Cardiac muscle cell (in vitro differentiated cells and primary cell): ENCODE data around the gene THAP11. TPM values are rescaled to one million over a fixed set of nuclear protein-coding genes. Genes with fewer than 3 reads are reported as not detected.

Experiments used
- DNase-seq, 2 donors: peaks; one replicate each; pipeline versions ENCODE4 v3.0.0 to v3.0.0-alpha.2; 2010 to 2017; ENCODE audit warnings: low read depth in 1 of 2, low spot score in 1 of 2
- H3K27ac ChIP-seq: fragments of 200-600 bp; sonication (generic); 2 replicates; pipeline ENCODE4 v1.5.1; 2016
- H3K27me3 ChIP-seq: fragments of 200-600 bp; sonication (generic); 2 replicates; pipeline ENCODE4 v1.6.0; 2016; ENCODE audit warnings: control low read depth
- H3K36me3 ChIP-seq: fragments of 200-600 bp; sonication (generic); 2 replicates; pipeline ENCODE4 v1.5.1; 2016; ENCODE audit warnings: control low read depth
- H3K4me1 ChIP-seq: fragments of 200-600 bp; sonication (generic); 2 replicates; pipeline ENCODE4 v1.8.1; 2017; ENCODE audit warnings: low read depth, mild to moderate bottlenecking, mixed run types
- H3K4me3 ChIP-seq: fragments of 200-600 bp; sonication (generic); 2 replicates; pipeline ENCODE4 v1.5.1; 2016; ENCODE audit warnings: mild to moderate bottlenecking
- H3K9me3 ChIP-seq: fragments of 200-600 bp; sonication (generic); 2 replicates; pipeline ENCODE4 v1.5.1; 2017; ENCODE audit warnings: low read depth, mild to moderate bottlenecking, control low read depth
- CTCF ChIP-seq: IDR thresholded peaks from 2 replicates; pipeline ENCODE4 v1.5.1; 2012; ENCODE audit warnings: low read depth, mild to moderate bottlenecking, low read length
- polyA plus RNA-seq: library from polyadenylated mRNA; unstranded; fragments of >200 nt; fragmentation: Nextera tagmentation; extraction: Ambion mirVana; gene quantifications from 2 replicates; pipeline ENCODE4 v1.2.1, GENCODE V29; 2016
- total RNA-seq: library from RNA; depleted of rRNA; stranded (reverse); fragments of >200 nt; gene quantifications from 2 replicates; pipeline ENCODE4 v1.2.3, GENCODE V29; 2016

Gene THAP11
- total and polyA plus RNA-seq, 2 experiments from 2014 or later: 61.3 to 80.7 TPM

- peak; percentile 48 for TF ChIP-seq CTCF
- H3K27me3 ChIP-seq: no peaks in the 10 kb centered on the region
- DNase-seq: peak; percentile 31 to 57
- H3K4me3 ChIP-seq: no peak overlapping the region
- no peaks in the 10 kb centered on the region for H3K9me3 ChIP-seq
- peaks cover 8% of the 10 kb centered on the region for H3K4me1 ChIP-seq
- H3K27ac ChIP-seq: no peak overlapping the region
- H3K36me3 ChIP-seq: peaks cover 22% of the 10 kb centered on the region
These were observed 23.2 kb downstream of the THAP11 start for GRCh38 chr16:67865318-67865717.

GRCh38 chr16:67868290-67868689 lies 26.2 kb downstream of the THAP11 start:
- peaks cover 31% of the 10 kb centered on the region for H3K36me3 ChIP-seq
- H3K4me3 ChIP-seq: no peak overlapping the region
- no peak overlapping the region for H3K27ac ChIP-seq
- no peaks in the 10 kb centered on the region for H3K4me1 ChIP-seq
- TF ChIP-seq CTCF: no peak
- DNase-seq: no peak
- H3K9me3 ChIP-seq: no peaks in the 10 kb centered on the region
- H3K27me3 ChIP-seq: no peaks in the 10 kb centered on the region

- Histone ChIP-seq H3K4me1 (peaks cover 4% of the 10 kb centered on the region), H3K27ac (no peak overlapping the region), H3K9me3 (no peaks in the 10 kb centered on the region), H3K4me3 (no peak overlapping the region), H3K27me3 (no peaks in the 10 kb centered on the region), H3K36me3 (peaks cover 31% of the 10 kb centered on the region)
- no peak for DNase-seq
- TF ChIP-seq CTCF: no peak
These were observed 27.5 kb downstream of the THAP11 start for GRCh38 chr16:67869653-67870052.

GRCh38 chr16:67871256-67871655 lies 29.1 kb downstream of the THAP11 start:
- no peak for DNase-seq
- Histone ChIP-seq H3K4me1 (peaks cover 4% of the 10 kb centered on the region), H3K9me3 (no peaks in the 10 kb centered on the region), H3K36me3 (peaks cover 31% of the 10 kb centered on the region), H3K4me3 (no peak overlapping the region), H3K27me3 (no peaks in the 10 kb centered on the region), H3K27ac (no peak overlapping the region)
- TF ChIP-seq CTCF: no peak

- Histone ChIP-seq H3K9me3 (no peaks in the 10 kb centered on the region), H3K36me3 (peaks cover 33% of the 10 kb centered on the region), H3K27ac (no peak overlapping the region), H3K4me1 (peaks cover 4% of the 10 kb centered on the region), H3K27me3 (no peaks in the 10 kb centered on the region), H3K4me3 (no peak overlapping the region)
- DNase-seq: no peak
- TF ChIP-seq CTCF: no peak
These were observed 30.1 kb downstream of the THAP11 start for GRCh38 chr16:67872131-67872630.
